Stimulated activated naive CD4-positive, alpha-beta T cell treated with Interleukin-2 at 50 U/mL for 16 hours (primary cell): ENCODE data around the gene ETNK2.

Experiments
- DNase-seq: peaks from one replicate; lab custom pipeline; 2025; lab: John Stamatoyannopoulos, UW

ETNK2 gene

GRCh38 chr1:204147406-204148383 is 4.1 kb downstream of the ETNK2 start:
- DNase-seq = no peak

- DNase-seq = no peak
Measured at GRCh38 chr1:204146965-204147364, 4.9 kb downstream of the ETNK2 start.

GRCh38 chr1:204146309-204146708 is 5.5 kb downstream of the ETNK2 start:
- no peak for DNase-seq

GRCh38 chr1:204145033-204145504 is 6.8 kb downstream of the ETNK2 start:
- no peak for DNase-seq

- DNase-seq = no peak
Measured at GRCh38 chr1:204143276-204144041, 8.4 kb downstream of the ETNK2 start.

- DNase-seq = no peak
Measured at GRCh38 chr1:204142032-204142974, 9.5 kb downstream of the ETNK2 start.

- DNase-seq = no peak
Measured at GRCh38 chr1:204141131-204141530, 10.7 kb downstream of the ETNK2 start.

- DNase-seq = no peak
Measured at GRCh38 chr1:204139952-204140351, 11.9 kb downstream of the ETNK2 start.

- DNase-seq = no peak
Measured at GRCh38 chr1:204139088-204139487, 12.8 kb downstream of the ETNK2 start.

GRCh38 chr1:204136814-204137213 is 15.0 kb downstream of the ETNK2 start:
- no peak for DNase-seq

GRCh38 chr1:204134103-204134502 is 17.7 kb downstream of the ETNK2 start:
- no peak for DNase-seq

- DNase-seq = no peak
Measured at GRCh38 chr1:204132718-204133117, 19.1 kb downstream of the ETNK2 start.

- no peak for DNase-seq
Measured at GRCh38 chr1:204131978-204132377, 19.9 kb downstream of the ETNK2 start.

GRCh38 chr1:204130981-204131892 is 20.6 kb downstream of the ETNK2 start:
- DNase-seq = no peak

GRCh38 chr1:204130178-204130577 is 21.7 kb downstream of the ETNK2 start:
- no peak for DNase-seq

GRCh38 chr1:204128964-204129896 is 22.6 kb downstream of the ETNK2 start:
- DNase-seq = peak; percentile 51

GRCh38 chr1:204128464-204128963 is 23.3 kb downstream of the ETNK2 start:
- no peak for DNase-seq

- DNase-seq = no peak
Measured at GRCh38 chr1:204127597-204128242, 24.1 kb downstream of the ETNK2 start.

GRCh38 chr1:204126956-204127355 is 24.9 kb downstream of the ETNK2 start:
- DNase-seq = no peak
